Skin of body (tissue), 2 donors: Measurements from ENCODE around the gene ROBO1. TPM values are rescaled to one million over a fixed set of nuclear protein-coding genes. Genes with fewer than 3 reads are reported as not detected.
A peak's percentile ranks its signal among the peaks of the same experiment; 100 is the strongest.
"Not testable (repeated sequence)": the region's sequence is repeated elsewhere in the genome, so short reads cannot be mapped to it uniquely, and the experiment has no call there.

ENCODE experiments used
- DNase-seq: peaks from one replicate; lab custom pipeline; 2025; lab: John Stamatoyannopoulos, UW
- total RNA-seq: library from RNA; depleted of rRNA; stranded (reverse); fragments of >200 nt; gene quantifications from one replicate; pipeline ENCODE4 v1.2.3, GENCODE V29; 2014

The ROBO1 gene
- total RNA-seq, 1 donor from 2014 or later = 138 TPM

DNA sequence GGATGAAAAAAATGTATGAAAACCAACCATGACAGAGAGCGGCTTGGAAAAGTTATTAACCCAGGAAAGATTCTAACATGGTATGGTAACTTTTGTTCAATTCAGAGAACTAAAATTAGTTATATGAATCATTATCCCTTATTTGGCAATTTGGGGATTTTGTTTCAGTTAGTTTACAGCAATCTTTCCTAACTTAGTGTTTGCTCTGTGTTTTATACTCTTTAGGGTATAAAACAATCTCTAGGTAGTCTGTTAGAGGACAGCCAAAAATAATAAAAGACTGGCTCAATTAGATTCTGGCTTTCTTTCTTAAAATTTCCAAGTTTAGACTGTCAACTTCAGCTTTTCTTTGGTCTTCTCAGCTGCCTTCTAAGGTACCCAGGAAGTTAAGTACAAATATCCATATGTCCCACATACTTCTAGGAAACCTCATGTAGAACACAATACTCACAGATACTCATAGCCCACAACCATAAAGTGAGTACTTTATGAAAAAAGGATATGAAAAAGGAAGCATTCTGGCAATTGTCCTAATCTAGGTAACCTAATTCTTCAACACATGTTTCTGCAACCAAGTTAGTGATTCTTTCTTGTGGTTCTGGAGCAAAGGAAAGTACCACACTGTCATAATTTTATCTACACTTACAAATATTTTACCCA, 849.3 kb downstream of the ROBO1 start:
- no peak for DNase-seq

DNA sequence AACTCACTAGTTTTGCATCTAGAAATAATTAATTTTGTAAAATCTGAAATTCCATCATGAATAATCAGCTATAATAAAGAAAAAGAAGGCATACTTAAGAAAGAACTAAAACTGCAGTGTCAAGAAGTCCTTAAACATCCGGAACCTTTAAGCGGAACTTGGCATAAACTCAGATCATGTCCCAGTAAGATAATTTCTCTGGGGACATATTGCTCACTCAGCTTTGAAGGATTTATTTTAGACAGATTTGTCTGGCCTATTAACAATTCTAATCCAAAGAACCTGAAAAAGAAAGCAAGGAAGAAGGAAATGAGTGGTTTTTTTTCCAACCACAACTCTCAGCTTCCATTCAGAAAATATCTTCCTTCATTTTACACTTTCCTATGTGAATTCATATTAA, 850.3 kb downstream of the ROBO1 start:
- DNase-seq = peak; percentile 4

DNA sequence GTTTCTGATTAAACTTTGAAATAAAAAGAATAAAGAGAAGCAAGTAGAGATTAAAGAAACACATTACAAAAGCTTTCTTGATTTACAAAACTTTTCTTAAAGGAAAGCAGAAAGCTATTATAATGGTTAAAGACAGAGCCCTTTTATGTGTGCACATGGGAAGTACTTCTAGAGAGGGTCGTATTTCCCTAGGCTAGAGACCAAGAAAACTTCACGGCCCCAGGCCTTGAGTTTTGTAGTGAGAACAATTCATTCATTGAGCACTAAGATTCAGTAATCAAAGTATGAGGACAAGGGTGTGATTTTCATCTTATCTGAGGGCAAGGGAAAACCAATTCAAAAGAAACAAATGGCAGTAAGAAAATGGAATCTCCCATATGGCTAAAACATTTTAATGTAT, 854.1 kb downstream of the ROBO1 start:
- DNase-seq = no peak

DNA sequence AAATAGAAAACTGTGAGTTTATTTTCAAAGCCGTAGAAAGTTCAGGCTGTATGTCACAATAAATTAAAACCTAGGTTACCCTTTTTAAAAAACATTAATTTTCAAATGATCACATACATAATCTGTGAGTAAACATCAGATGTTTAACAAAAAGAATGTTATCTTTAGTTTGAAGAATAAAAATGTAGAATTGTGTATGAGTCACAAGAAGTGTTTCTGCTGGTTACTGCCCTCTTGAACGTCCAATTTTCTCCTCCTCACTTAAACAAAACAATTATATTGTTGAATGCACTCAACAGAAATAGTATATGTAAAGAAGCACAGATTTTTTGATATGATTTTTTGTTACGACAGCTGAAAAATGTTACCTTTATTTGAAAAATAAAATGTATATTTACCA, 855.1 kb downstream of the ROBO1 start:
- DNase-seq = no peak

DNA sequence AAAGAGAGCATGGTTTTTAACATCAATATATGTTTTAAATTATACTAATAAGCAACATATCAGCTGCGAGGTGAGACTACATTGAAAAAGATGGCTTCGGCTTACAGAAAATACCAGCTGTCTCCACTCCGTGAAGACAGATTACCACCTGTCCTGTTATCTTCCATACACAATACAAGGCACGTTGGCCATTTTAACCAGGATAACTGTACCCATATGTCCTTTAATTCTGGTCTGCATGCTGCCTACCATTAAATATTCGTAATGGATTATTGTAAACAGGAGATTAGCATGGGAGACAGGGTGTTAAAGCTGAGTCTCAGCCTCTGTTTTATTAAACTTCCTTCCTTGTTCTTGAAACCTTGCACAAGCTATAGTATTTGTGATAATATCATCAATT, 855.5 kb downstream of the ROBO1 start:
- DNase-seq = no peak

DNA sequence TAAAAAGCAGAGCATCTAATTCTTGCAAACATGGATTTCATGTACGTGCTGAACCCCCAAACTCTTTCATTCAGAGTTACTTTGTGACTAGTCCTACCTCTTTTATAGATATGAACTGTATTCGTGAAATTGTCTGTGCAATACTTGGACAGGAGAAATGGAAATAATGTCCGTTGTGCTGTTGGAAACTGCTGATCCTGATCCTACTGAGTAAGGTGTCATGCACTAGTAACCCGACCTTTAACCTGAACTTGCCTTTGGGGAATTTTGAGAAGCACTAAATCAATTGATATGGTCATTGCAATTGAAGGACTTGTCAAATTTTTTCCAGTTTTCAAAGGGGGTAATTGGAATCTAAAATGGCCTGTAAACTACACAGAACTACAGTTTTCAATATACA, 856.4 kb downstream of the ROBO1 start:
- DNase-seq = no peak

DNA sequence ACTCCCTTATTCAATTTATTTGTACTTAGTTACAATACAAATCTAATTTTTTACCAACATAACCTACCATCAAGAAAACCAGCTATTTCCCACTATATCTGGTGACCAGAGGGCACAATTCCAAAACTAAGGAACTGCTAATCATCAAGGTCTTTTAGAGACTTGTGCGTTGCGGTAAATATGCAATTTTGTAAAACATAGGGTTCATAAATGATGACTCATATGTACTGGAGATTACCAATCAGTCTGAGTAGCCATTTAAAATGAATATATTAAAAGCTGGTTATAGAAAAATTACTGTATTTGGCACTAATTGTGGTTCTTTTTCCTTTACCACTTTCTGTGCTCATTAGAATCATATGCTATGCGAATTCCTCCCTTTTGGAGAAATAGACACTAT, 859.6 kb downstream of the ROBO1 start:
- no peak for DNase-seq

DNA sequence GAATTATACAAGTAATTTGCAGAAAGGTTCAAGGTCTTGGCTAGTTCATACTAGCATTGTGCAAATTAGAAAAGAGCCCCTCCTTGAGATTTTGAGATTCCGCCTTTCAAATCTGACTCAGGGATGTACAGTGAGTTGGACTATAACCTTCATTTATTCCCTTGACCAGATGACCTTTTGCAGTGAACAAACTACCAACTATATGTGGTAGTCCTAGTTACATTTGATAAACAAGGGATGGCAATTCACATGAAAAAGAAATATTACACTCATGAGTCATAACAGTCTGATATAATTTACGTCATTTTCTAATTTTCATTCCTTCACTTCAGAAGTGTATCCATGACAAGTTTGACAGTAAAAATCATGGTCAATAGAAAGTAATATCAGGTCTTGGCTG, 860.4 kb downstream of the ROBO1 start:
- DNase-seq = no peak

DNA sequence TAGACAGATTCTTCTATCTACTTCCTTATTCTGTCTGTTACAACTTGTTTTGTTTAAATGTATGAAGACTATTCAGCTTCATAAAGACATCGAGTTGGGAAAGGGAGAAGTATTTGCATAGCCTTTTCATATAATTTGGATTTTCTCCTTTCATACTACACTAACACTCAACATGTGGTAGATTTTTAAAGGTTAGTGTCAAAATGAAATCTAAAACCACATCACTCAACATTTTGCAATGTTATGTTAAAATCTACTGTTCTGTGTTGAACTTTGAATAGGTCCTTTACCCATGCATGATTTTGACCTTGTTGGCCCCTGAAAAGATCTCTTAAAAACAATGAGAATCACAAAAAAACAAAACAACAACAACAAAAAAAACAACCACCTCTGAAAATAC, 860.9 kb downstream of the ROBO1 start:
- DNase-seq = no peak

DNA sequence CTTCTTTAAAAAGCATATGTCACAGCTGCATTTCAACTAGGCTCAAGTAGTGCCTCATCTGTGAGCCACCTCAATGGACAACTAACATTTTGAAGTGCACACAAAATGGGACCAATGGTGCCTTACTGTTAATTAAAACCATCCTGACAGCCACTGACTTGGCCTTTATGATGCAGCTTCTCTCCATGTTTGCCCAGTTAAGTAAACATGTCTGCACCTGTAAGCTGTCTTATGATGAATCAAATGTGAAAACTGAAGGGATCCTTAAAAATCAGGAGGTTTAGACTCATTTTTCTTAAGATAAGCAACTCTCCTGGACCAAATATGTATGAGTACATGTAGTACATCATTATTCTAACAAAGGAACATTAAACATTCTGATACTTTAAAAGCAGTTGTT, 861.6 kb downstream of the ROBO1 start:
- no peak for DNase-seq

DNA sequence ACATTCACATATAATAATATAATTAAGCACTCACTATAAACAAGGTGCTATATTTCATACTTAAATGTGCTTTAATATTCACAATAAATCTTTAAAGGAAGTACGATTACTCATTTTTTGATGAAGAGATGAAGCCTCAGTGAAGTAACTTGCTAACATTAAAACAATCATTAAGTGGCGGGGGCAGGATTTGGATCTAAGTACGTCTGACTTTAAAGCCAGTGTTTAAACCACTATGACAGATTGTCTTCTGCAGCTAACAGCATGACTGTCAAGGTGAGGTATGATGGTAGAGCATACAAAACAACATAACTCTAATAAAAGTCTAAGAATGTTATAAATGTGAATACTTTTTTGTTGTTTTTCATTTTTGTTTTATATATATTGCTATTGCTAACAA, 862.1 kb downstream of the ROBO1 start:
- DNase-seq = no peak

DNA sequence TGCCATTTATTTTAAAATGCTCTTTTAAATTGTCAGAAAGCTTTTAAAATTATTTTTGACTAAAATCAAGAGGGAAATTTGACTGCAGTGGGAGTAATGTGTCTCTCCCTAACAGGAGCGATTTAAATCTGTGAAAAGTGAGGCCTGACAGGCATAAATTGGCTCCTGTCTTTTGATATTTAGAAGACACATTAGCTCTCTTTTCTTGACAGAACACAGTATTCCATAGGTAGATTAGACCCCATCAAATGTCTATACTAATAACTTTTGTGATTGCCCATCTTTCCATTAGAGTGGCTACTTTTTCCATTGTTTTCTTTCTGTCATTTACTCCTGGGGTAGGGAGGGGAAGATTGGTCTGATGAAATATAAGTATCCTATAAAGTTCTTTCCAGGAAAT, 866.3 kb downstream of the ROBO1 start:
- no peak for DNase-seq

DNA sequence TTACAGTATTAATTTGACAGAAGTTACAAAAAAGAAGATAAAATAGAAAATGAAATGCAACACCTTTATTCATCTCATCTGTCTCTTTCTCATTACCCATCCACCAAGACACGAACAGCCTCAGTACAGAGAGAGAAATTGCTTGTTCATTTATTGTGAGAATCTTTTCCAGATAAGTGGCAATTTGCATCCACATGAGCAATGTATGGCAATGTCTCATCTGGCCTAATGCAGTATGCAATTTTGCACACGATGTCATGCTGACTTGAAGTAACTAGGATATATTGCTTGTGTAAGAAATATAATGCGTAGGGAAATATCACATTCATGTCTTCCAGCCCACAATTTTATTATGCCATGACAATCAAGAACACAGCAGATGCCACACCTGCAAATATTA, 866.9 kb downstream of the ROBO1 start:
- DNase-seq = peak; percentile 6

DNA sequence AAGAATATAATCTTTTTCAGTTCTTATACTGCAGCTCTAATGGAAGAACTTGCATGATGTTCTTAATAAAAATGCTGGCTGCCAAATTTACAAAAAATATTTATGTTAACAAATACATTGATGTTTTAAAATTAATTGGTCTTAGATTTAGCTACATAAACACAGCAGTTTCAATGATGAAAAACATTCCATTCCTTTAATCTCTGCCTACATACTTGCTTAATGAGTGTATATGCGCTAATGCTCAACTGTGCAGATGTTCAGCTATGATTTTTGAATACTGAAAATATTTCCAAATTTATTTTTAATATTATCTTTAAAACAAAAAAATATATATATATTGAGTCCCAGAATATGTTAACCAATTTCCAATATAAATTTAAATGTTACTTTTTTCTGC, 867.4 kb downstream of the ROBO1 start:
- DNase-seq = no peak

DNA sequence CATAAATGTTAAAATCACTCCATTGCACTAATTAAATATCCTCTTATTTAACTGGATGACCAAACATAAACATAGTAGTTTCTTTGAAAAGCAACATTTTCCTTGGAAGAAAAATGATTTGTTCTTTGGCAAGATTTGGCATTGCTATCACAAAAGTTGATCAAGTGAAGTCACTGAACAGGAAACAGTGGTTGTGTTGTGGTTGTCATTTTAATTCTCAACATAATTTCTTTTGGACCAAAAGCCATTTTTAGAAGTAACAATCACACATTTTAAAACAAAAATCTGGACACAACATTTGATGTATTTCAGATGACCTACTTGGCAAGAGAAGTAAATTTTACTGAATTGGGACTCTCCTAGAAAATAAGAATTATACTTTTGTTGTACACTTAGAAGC, 872.3 kb downstream of the ROBO1 start:
- DNase-seq = no peak

DNA sequence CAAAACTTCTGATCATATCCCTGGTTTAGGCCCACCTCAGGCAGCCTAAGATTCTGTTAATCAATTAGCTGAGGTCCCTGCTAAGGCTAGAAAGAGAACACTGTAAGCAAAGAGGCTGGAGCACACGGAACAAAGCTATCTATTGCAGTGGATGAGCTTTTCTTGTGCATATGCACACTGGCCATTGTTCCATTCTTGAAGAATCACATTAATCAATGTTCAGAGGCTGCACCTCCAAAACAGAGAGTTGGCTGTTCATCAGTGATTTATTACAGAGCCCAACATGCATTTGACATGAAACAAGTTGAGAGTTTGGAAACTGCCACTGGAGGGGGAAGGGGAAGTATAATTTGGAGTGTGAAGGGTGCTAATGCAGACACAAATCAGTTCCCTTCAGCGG, 873.0 kb downstream of the ROBO1 start:
- DNase-seq = no peak

DNA sequence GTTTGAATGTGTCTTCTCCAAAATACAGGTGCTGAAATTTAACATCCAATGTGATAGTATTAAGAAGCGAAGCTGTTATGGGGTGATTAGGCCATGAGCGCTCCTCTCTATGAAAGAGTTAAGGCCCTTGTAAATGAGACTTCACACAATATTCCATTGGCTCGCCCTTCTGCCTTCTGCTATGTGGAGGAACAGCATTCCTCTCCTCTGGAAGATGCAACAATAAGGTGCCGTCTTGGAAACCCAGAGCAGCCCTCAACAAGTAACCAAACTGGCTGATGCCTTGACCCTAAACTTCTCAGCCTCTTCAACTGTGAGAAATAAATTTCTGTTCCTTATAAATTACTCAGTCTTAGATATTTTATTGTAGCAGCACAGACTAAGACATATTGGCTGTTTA, 874.6 kb downstream of the ROBO1 start:
- DNase-seq = no peak

DNA sequence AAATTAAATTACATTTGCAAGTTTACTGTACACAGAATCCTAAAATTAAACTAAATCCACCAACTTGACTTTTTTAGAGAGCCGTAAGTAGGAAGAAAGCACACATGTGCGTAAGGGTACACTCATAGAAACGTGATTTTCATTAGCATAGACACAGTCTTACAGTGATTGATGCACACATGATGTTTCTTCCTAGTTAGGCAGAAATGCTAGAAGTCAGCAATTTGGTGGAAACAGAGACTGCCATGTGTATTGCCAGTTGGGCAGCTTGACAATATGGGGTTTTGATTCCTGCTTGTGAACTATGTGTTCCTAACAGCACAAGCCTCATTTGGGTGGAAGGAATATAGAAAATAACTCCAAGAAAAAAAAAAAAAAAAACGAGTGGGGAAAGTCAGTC, 878.5 kb downstream of the ROBO1 start:
- peak; percentile 86 for DNase-seq

DNA sequence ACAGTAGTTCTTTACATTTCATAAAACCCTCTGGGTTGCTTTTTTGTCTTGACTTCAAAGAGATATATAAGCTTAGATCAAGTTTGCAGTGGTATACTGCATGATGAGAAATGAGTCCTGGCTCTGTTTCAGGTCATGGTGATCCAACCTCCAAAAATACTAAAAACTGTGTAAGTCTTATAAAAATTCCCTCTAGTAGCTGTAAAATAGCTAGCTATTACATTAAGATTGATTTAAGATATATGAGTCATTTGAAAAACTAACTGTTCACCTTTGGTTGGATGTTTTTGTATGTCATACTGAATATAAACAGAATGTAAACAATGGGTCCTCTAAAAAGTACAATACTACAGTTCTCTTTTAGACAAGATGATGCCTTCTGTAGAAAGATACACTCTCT, 879.2 kb downstream of the ROBO1 start:
- no peak for DNase-seq

DNA sequence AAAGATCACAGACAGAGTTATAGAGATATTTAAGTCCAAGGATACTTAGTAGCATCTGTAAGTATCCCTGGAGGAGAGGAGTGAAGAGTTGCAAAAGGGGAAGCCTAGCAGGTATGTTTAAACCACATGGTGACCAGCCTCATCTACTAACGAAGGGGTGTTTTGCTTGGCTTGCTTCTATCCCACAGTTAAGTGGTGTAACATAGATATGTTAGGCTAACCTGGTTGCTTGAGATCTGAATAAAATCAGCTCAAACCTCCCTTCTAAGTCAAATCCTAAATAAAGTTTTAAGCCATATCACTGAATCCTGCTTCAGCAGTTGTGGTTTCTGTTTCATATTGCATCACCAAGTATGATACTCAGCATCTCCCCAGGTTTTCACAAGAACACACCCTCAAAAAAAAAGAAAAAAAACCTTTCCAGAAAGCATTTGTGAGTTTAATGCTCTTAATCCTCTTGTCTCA, 880.2 kb downstream of the ROBO1 start:
- DNase-seq = peak; percentile 31

DNA sequence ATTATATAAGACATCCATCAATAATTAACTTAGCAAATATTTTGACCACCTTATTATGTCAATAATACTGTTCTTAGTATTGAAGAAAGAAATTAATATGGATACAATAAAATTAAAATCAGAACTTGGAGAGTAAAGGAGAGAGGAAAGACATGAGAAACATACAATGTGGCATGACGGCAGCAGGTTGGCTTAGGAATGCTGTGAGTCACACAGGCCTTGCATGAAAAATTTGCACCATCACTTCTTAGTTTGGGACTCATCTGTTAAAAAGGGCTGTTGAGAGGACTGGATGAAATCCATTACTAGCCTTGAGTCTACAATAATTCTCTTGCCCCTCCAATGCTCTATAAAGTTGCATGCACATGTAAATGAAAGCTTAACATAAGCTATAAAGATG, 880.8 kb downstream of the ROBO1 start:
- DNase-seq = peak; percentile 25

DNA sequence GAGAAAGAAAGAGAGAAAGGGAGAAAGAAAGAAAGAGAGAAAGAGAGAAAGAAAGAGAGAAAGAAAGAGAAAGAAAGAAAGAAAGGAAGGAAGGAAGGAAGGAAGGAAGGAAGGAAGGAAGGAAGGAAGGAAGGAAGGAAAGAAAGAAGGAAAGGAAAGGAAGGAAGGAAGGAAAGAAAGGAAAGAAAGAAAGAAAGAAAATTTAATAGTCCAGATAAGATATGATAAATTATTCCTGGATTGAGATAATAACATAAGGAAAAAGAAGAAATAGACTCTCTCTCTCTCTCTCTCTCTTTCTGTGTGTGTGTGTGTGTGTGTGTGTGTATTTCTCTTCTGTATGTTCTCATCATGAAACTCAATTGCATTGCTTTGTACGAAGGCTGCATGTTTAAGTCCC, 883.2 kb downstream of the ROBO1 start:
- DNase-seq = not testable (repeated sequence)

DNA sequence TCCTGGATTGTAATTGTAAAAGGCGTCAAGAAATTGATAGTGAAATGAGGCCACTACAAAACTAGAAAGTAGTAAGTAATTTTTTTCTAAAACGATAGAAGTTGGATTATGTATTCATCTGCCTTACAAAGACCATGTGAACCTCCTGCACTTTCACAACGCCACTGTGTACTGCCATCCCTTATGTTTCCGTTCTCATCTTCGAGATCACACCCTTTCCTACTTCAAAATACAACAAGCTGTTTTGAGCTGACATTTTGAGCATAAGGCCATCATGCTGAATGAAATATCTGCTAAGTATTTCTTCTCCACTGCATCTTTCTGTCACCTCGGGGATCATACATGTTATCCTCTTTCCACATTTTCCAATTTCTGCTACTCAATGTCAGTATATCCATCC, 885.5 kb downstream of the ROBO1 start:
- no peak for DNase-seq

DNA sequence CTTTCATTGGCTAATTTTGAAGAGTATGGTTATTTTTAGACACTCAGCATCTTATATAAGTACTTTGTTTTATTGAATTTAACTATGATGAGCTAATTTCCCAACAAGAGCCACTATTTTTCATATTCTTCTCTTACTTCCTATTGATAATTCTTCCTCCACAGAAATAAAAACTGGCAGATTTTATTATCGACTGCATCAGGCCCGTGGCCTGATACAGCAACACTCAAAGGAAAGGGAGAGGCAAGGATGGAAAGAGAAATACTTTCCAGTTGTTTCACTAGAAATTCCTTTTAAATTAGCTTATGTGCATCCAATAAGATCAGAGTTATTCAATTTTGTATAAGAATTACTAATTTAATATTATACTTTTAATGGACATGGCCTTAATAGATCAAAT, 886.3 kb downstream of the ROBO1 start:
- peak; percentile 69 for DNase-seq
